H1 (cell line): Measurements from ENCODE around the gene TSHZ2.

Experiments used
- EP300 ChIP-seq, 2 experiments: IDR thresholded peaks; 1 replicate in 1 of 2; 2 replicates in 1 of 2; pipeline ENCODE4 v1.6.1; 2011 to 2012; ENCODE audit warnings: low read depth in 2 of 2, low read length in 2 of 2, mild to moderate bottlenecking in 2 of 2, borderline replicate concordance in 1 of 2, inconsistent platforms in 1 of 2, moderate library complexity in 1 of 2
- JUN ChIP-seq: IDR thresholded peaks from 2 replicates; pipeline ENCODE4 v1.6.1; 2011; ENCODE audit warnings: low read depth, mild to moderate bottlenecking, improper control_type of control experiment, low read length
- JUND ChIP-seq: IDR thresholded peaks from 2 replicates; pipeline ENCODE4 v1.6.1; 2011; ENCODE audit warnings: mild to moderate bottlenecking, improper control_type of control experiment, low read length
- KDM5A ChIP-seq: fragments of 200-600 bp; IDR thresholded peaks from 2 replicates; pipeline ENCODE4 v1.7.1; 2012; ENCODE audit warnings: mild to moderate bottlenecking, low read length, inconsistent platforms, mixed read lengths
- POLR2A ChIP-seq, 2 experiments: IDR thresholded peaks; 1 replicate in 1 of 2; 2 replicates in 1 of 2; pipeline ENCODE4 v1.6.1; 2011; ENCODE audit warnings: low read depth in 2 of 2, low read length in 2 of 2, mild to moderate bottlenecking in 2 of 2; ENCODE audit errors: control extremely low read depth in 1 of 2
- POU5F1 ChIP-seq: IDR thresholded peaks from 2 replicates; pipeline ENCODE4 v1.6.1; 2011; ENCODE audit warnings: low read depth, mild to moderate bottlenecking, low read length, moderate library complexity
- RAD21 ChIP-seq, 2 experiments: IDR thresholded peaks in 1 of 2; conservative IDR thresholded peaks in 1 of 2; 2 replicates each; pipeline ENCODE4 v1.6.1; 2011; ENCODE audit warnings: low read depth in 2 of 2, low read length in 2 of 2, improper control_type of control experiment in 1 of 2, inconsistent platforms in 1 of 2, mild to moderate bottlenecking in 1 of 2, moderate library complexity in 1 of 2
- SRF ChIP-seq: IDR thresholded peaks from 2 replicates; pipeline ENCODE4 v1.6.1; 2011; ENCODE audit warnings: mild to moderate bottlenecking, low read depth, low read length, moderate library complexity
- YY1 ChIP-seq: IDR thresholded peaks from 2 replicates; pipeline ENCODE4 v1.6.1; 2011; ENCODE audit warnings: low read depth, mild to moderate bottlenecking, low read length
- ZNF274 ChIP-seq: IDR thresholded peaks from 2 replicates; pipeline ENCODE4 v1.7.0; 2012; ENCODE audit warnings: low read length, borderline replicate concordance; ENCODE audit errors: extremely low read depth
- TF ChIP-seq, protein P1 (sequence below), 3 experiments: IDR thresholded peaks; 1 replicate in 2 of 3; 2 replicates in 1 of 3; pipeline versions ENCODE4 v1.5.1 to v1.6.1; 2011; ENCODE audit warnings: low read length in 3 of 3, mild to moderate bottlenecking in 3 of 3, inconsistent platforms in 2 of 3, low read depth in 1 of 3, moderate library complexity in 1 of 3; ENCODE audit not compliant: insufficient read depth in 1 of 3; ENCODE audit errors: control extremely low read depth in 1 of 3
- TF ChIP-seq, protein P2 (sequence below): IDR thresholded peaks from 2 replicates; pipeline ENCODE4 v1.6.1; 2012; ENCODE audit warnings: low read length, inconsistent platforms

DNA sequence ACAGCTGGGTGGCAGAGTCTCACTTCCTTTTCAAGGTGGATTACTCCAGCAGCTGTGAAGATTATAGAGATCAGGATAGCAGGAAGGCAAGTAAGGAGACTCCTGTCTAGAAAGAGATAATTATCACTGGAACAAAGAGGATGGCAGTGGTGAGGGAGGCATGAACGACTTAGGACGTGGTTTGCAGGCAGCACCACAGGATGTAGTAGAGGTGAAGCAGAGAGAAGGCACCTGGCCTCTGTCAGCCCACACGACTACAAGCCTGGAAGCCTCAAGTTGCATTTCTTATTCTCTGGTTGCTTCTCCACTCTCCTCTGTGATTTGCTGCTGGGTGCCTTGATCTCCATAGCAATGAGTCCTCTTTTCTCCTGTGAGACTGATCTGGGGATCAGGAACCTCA lies 62.7 kb downstream of the TSHZ2 start:
- TF ChIP-seq YY1 (no peak), ZNF274 (no peak), POU5F1 (no peak), KDM5A (no peak), POLR2A (IDR thresholded peaks at IDR 0.05; ENCODE audit: control extremely low read depth in 1 of 2, low read depth in 2 of 2, low read length in 2 of 2) (no peak), JUND (no peak), JUN (no peak), EP300 (IDR thresholded peaks at IDR 0.05; ENCODE audit: borderline replicate concordance in 1 of 2, low read depth in 2 of 2, low read length in 2 of 2) (no peak), SRF (no peak), RAD21 (IDR thresholded peaks at IDR 0.05 in 1 of 2, conservative IDR thresholded peaks at IDR 0.05 in 1 of 2; ENCODE audit: low read depth in 2 of 2, low read length in 2 of 2) (no peak)
- TF ChIP-seq, protein P1, sequence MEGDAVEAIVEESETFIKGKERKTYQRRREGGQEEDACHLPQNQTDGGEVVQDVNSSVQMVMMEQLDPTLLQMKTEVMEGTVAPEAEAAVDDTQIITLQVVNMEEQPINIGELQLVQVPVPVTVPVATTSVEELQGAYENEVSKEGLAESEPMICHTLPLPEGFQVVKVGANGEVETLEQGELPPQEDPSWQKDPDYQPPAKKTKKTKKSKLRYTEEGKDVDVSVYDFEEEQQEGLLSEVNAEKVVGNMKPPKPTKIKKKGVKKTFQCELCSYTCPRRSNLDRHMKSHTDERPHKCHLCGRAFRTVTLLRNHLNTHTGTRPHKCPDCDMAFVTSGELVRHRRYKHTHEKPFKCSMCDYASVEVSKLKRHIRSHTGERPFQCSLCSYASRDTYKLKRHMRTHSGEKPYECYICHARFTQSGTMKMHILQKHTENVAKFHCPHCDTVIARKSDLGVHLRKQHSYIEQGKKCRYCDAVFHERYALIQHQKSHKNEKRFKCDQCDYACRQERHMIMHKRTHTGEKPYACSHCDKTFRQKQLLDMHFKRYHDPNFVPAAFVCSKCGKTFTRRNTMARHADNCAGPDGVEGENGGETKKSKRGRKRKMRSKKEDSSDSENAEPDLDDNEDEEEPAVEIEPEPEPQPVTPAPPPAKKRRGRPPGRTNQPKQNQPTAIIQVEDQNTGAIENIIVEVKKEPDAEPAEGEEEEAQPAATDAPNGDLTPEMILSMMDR (IDR thresholded peaks at IDR 0.05; ENCODE audit: control extremely low read depth in 1 of 3, insufficient read depth in 1 of 3, low read depth in 1 of 3, low read length in 3 of 3): no peak
- TF ChIP-seq, protein P2, sequence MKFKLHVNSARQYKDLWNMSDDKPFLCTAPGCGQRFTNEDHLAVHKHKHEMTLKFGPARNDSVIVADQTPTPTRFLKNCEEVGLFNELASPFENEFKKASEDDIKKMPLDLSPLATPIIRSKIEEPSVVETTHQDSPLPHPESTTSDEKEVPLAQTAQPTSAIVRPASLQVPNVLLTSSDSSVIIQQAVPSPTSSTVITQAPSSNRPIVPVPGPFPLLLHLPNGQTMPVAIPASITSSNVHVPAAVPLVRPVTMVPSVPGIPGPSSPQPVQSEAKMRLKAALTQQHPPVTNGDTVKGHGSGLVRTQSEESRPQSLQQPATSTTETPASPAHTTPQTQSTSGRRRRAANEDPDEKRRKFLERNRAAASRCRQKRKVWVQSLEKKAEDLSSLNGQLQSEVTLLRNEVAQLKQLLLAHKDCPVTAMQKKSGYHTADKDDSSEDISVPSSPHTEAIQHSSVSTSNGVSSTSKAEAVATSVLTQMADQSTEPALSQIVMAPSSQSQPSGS: no peak
